Embryonic facial prominence (tissue), 1 donor: ENCODE results near the gene RGS8.

Source experiments
- DNase-seq: peaks from one replicate; pipeline ENCODE4 v3.0.0-alpha.2; 2016; ENCODE audit errors: extremely low spot score

Gene RGS8

DNA sequence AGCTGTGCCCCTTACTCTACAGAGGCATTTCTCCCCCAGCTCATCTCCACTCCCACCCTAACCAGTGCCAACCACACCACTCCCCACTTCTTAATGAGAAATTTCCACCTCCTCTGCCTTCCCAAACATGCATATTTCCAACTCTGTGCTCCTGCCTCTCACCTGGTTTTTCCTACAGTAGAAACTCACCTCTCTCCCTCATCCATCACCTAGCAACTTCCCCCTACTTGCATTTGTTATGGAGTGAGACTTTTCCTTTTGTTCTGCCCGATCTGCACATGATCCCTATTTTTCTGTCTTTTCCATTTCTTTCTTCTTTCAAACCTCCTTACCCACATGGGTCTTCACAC lies 11.9 kb downstream of the RGS8 start:
- no peak for DNase-seq

- DNase-seq = no peak
These were observed 12.5 kb downstream of the RGS8 start for GRCh38 chr1:182671750-182672486.

DNA sequence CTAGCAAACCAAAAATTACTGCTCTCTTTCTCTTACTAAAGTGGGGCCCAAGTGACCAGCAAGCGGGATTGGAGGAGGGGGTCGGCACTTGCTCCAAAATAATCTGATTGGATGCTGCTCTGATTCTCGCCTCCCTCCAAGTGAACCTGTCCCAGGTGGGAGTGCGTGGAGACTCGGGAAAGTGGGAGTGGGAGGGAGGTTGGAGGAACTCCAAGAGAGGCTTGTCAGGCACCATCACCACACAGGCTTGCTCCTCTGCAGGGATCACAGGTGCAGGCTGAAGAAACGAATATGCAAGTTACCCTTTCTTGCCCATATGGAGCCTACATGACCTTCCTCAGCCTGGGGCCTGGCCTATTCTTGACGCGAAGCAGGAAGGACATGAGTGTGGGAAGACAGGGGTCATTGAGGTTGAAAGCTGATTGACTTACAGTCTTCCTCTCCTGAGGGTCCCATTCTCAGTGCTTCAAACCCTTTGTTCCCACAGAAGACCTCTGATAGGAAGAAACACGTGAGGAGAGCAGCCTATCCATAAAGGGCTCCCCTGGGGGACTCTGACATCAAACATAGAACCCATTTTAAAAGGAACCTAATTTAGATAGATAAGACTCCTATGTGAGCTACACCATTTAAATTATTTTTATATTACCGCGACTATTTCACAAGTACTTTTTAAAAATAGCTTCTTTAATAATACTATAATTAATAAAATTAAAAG lies 14.2 kb downstream of the RGS8 start:
- DNase-seq = no peak

- no peak for DNase-seq
These were observed 15.1 kb downstream of the RGS8 start for GRCh38 chr1:182669266-182669665.

- DNase-seq = no peak
These were observed 15.8 kb downstream of the RGS8 start for GRCh38 chr1:182668521-182669054.

GRCh38 chr1:182667848-182668505 lies 16.4 kb downstream of the RGS8 start:
- DNase-seq = no peak

GRCh38 chr1:182666706-182667105 lies 17.7 kb downstream of the RGS8 start:
- DNase-seq = no peak

- DNase-seq = no peak
These were observed 20.1 kb downstream of the RGS8 start for GRCh38 chr1:182664296-182664695.

DNA sequence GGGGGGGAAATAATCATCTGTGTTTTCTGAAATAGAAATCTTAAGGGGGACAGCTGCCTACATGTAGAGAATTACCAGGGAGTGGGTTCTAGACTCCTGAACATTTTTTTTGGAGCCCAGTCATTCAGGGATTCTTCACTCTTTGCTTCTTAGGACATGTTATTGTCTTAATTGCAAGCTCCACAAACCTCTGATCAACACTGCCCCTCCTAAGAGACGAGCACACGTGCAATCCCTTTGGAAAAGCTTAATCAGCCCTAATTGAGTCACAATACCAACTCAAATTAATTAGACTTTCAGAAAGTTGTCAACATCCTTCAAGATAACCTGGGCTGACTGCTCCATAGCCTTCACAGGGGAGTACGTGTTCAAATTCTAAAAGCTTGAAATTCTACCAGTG lies 21.4 kb downstream of the RGS8 start:
- no peak for DNase-seq

DNA sequence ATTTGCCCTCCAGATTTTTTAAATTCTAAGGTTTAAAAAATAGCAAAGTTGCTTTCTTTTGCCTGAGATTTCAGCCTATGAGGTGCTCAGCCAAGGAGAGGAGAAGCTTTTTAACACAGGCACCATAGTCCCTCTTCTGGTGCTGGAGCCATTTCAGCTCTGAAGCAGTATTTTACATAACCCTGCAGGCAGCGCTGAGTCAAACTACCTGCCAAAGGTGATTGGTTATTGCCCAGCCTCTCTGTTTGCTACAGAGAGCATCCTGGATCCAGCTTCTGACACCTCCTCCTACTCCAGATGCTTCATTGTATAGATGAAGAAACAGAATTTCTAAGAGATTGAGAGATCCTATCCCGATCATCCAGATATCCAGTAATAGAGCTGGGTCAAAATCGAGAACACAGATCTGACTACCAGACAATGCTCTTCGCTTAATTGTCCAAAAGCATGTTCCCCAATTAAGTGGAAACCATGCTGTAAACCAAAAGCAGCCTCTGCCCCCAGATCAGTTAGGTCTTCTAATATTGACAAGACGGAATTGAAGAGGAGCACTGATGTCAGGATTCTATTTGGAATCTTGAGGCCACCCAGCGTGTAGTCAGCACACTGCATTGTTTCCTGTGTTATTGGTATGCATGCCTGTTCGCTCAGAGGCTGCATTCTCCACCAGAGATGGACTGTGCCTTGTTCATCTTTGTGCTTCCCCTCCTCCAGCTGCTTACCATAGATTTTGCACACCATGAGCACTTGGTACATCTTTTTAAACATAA lies 22.1 kb downstream of the RGS8 start:
- DNase-seq = no peak

DNA sequence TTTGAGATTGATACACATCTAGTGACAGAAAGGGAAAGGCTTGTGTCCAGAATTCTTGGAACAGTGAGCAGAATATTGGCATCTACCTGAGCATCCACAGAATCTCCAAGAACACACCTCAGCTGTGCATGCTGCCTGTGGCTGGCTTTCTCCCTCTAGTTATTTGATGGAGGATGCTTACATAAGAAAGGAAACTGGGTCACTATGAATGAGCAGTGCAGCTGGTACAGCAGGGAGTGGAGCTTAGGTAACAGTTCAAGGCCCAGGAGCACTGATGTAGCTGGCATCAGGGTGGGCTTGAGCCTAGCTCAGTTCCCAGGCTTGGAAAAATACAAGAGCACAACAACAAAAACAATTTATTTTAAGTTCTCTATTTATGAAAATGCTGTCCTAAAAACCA lies 26.3 kb downstream of the RGS8 start:
- DNase-seq = no peak

- DNase-seq = no peak
These were observed 27.5 kb downstream of the RGS8 start for GRCh38 chr1:182656842-182657397.

GRCh38 chr1:182653986-182654385 lies 30.4 kb downstream of the RGS8 start:
- no peak for DNase-seq

- DNase-seq = no peak
These were observed 31.5 kb downstream of the RGS8 start for GRCh38 chr1:182652933-182653332.

DNA sequence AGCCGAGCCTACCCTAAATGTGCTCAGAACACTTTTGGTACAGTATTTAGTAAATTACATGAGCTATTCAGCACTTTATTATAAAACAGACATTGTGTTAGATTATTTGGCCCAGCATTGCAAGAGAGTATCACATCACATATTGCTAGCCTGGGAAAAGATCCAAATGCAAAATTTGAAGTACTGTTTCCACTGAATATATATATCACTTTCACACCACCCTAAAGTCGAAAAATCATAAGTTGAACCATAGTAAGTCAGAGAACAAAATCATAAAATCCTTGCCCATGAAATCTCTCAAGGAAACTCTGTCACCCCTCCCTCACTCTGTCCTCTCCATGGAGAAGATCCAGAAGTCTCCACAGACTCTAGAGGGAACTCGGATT lies 33.1 kb downstream of the RGS8 start:
- DNase-seq = no peak

DNA sequence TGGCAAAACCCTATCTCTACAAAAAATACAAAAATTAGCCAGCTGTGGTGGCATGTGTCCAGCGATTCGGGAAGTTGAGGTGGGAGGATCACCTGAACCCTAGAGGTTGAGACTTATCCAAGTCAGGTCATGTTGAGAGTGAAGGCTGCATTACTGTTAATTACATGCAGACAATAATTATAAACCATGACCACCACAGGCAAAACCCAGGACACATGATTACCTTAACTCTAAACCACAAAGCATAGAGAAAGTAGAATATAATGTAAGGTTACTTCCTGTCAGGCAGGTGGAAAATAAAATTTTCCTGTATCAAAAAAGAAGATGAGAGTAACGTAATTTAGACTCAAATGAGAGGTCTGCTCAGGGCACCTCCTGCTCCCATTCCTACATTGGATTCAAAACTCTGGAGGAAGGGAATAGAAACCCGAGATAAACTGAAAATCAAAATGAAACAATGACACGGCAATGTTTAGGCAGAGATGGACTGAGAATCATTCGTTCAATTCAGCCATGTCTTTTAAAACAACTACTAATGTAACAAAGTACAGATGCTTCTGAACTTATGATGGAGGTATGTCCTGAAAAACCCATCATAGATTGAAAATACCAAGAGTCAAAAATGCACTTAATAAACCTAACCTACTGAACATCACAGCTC lies 33.6 kb downstream of the RGS8 start:
- DNase-seq = no peak

DNA sequence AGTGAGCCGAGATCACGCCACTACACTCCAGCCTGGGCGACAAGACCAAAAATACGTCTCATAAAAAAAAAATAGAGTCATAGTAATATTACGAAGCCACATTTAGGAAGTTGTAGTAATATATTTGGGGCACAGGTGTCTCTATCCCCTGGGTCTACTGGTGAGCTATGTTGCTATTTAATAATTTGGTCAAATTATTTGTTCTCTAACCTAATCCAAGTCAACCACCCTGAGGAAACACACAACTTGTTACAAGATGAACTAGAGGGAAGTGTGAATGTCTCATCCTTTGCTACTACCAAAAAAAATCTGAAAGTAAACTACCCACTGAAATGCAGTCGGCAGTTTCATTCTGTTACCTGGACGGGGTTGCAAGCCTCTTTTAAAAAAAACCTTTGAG lies 35.3 kb downstream of the RGS8 start:
- DNase-seq = no peak

DNA sequence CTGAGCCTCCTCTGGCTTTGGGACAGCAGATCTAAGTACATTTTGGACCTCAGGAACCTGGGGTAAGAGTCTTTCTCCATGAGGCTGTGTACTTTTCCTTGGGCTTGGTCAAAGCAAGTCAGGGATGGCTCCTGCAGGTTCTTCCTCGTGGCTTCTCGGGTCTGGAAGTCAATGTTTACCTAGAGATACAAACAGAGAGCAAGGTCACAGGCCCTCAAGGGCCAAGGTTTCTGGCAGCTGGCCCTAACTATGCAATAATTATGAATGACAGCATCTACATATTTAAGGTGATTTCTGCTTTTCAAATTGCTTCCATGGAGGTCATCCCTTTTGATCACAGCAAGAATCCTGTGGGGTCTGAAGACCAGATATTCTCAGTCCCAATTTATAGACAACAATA lies 37.6 kb downstream of the RGS8 start:
- no peak for DNase-seq

- no peak for DNase-seq
These were observed 39.5 kb downstream of the RGS8 start for GRCh38 chr1:182644886-182645285.

DNA sequence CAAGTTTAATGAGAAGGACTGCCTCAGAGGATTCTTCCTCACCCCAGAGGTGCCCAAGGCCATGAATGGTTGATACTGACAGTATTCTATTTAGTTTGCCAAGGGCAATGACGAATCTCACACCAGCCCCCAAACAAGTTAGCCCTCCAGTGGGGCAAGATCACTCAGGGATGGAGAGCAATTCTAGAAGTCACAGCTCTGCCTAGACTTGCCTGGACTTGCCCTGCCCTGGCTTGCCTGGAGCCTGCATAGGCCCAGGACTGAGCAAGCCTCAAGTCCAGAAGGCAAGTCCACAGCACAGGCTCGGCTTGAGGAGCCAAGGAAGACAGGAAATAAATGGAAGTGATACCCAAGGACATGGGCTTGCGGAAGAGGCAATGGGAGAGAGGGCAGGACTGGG lies 40.7 kb downstream of the RGS8 start:
- DNase-seq = no peak

DNA sequence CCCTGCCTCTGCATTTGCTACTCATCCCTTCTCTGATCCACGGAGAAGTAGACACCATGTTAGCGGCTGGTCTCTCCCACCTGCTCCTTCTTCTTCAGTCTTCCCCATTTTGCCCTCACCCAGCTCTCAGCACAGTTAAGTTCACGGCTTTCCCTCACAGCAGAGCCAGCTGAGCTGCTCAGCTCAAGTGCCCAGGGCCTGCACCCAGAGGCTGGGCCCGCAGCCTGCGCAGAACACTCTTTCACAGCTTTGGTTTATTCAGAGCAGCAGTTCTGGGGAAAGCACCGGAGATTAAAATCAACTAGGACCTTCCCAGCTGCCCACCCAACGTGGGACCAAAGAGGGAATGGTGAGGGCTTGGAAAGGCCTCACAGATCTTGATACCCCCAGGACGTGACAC lies 41.9 kb downstream of the RGS8 start:
- no peak for DNase-seq
